CD14-positive monocyte (primary cell): ENCODE measurements around the gene JAGN1. TPM values are rescaled to one million over a fixed set of nuclear protein-coding genes. Genes with fewer than 3 reads are reported as not detected.

Source experiments
- DNase-seq, 3 donors: peaks; one replicate each; pipeline ENCODE4 v3.0.0-alpha.2; 2011 to 2022
- H2AFZ ChIP-seq: 2 replicates; pipeline ENCODE4 v1.6.0; 2012; ENCODE audit warnings: mild to moderate bottlenecking, low read depth, low read length, inconsistent platforms; ENCODE audit not compliant: insufficient read depth, poor library complexity, severe bottlenecking
- H3K27ac ChIP-seq, 2 donors: 1 replicate in 1 of 2; 2 replicates in 1 of 2; pipeline ENCODE4 v1.5.1; 2012 to 2013; ENCODE audit warnings: low read length in 2 of 2, control low read depth in 1 of 2, inconsistent platforms in 1 of 2, low read depth in 1 of 2, mild to moderate bottlenecking in 1 of 2
- H3K27me3 ChIP-seq, 2 donors: one replicate each; pipeline versions ENCODE4 v1.6.0 to v1.6.1; 2011 to 2013; ENCODE audit warnings: low read length in 2 of 2; ENCODE audit not compliant: control insufficient read depth in 2 of 2, insufficient read depth in 2 of 2
- H3K36me3 ChIP-seq, 2 donors: replicated peaks in 1 of 2; 1 replicate in 1 of 2; 2 replicates in 1 of 2; pipeline versions ENCODE4 v1.5.1 to v1.6.1; 2012 to 2013; ENCODE audit warnings: low read length in 2 of 2, control low read depth in 1 of 2, inconsistent platforms in 1 of 2, mild to moderate bottlenecking in 1 of 2; ENCODE audit not compliant: insufficient read depth in 2 of 2, control insufficient read depth in 1 of 2
- H3K4me1 ChIP-seq, 2 donors: 1 replicate in 1 of 2; 2 replicates in 1 of 2; pipeline versions ENCODE4 v1.5.1 to v1.6.1; 2012 to 2013; ENCODE audit warnings: low read length in 2 of 2, control low read depth in 1 of 2, inconsistent platforms in 1 of 2, mild to moderate bottlenecking in 1 of 2, moderate library complexity in 1 of 2; ENCODE audit not compliant: insufficient read depth in 2 of 2, control insufficient read depth in 1 of 2
- H3K4me2 ChIP-seq: replicated peaks from 2 replicates; pipeline ENCODE3; 2012; ENCODE audit warnings: low read length, moderate library complexity, mild to moderate bottlenecking; ENCODE audit not compliant: poor library complexity, severe bottlenecking; ENCODE audit errors: extremely low read depth
- H3K4me3 ChIP-seq, 3 experiments: fragments of 200-600 bp in 1 of 3; sonication (generic) in 1 of 3; replicated peaks in 1 of 3; 1 replicate in 2 of 3; 2 replicates in 1 of 3; pipeline ENCODE4 v1.5.1; 2011 to 2013; ENCODE audit warnings: low read length in 3 of 3, mild to moderate bottlenecking in 3 of 3, control low read depth in 2 of 3, low read depth in 2 of 3, inconsistent platforms in 1 of 3, moderate library complexity in 1 of 3
- H3K79me2 ChIP-seq: 2 replicates; pipeline ENCODE4 v1.6.0; 2012; ENCODE audit warnings: mild to moderate bottlenecking, control low read depth, inconsistent platforms, low read length, moderate library complexity; ENCODE audit not compliant: insufficient read depth
- H3K9ac ChIP-seq: 2 replicates; pipeline ENCODE4 v1.6.0; 2017; ENCODE audit warnings: low read length, mild to moderate bottlenecking; ENCODE audit not compliant: insufficient read depth, poor library complexity, severe bottlenecking
- H3K9me3 ChIP-seq, 2 donors: replicated peaks in 1 of 2; 1 replicate in 1 of 2; 2 replicates in 1 of 2; pipeline versions ENCODE4 v1.5.1 to v1.6.1; 2012 to 2013; ENCODE audit warnings: low read length in 2 of 2, control low read depth in 1 of 2; ENCODE audit not compliant: control insufficient read depth in 1 of 2, insufficient read depth in 1 of 2
- H4K20me1 ChIP-seq: 2 replicates; pipeline ENCODE4 v1.6.0; 2012; ENCODE audit warnings: mild to moderate bottlenecking, low read length, control low read depth, moderate library complexity; ENCODE audit not compliant: insufficient read depth
- H3K27ac Mint-ChIP-seq, 7 donors: one replicate each; pipeline ENCODE4 v1.8.0; 2020; ENCODE audit warnings: mild to moderate bottlenecking in 7 of 7, mixed read lengths in 7 of 7, moderate library complexity in 6 of 7, inconsistent platforms in 2 of 7
- H3K27me3 Mint-ChIP-seq, 3 donors: one replicate each; pipeline ENCODE4 v1.8.0; 2021 to 2022; ENCODE audit warnings: low read depth in 3 of 3, mild to moderate bottlenecking in 3 of 3, mixed read lengths in 3 of 3, moderate library complexity in 3 of 3, inconsistent platforms in 1 of 3
- H3K36me3 Mint-ChIP-seq, 2 donors: one replicate each; pipeline ENCODE4 v1.8.0; 2020; ENCODE audit warnings: mixed read lengths in 2 of 2, inconsistent platforms in 1 of 2, mild to moderate bottlenecking in 1 of 2
- H3K4me1 Mint-ChIP-seq: one replicate; pipeline ENCODE4 v1.8.0; 2020; ENCODE audit warnings: mild to moderate bottlenecking, mixed read lengths
- H3K4me3 Mint-ChIP-seq, 2 donors: one replicate each; pipeline ENCODE4 v1.8.0; 2020; ENCODE audit warnings: mild to moderate bottlenecking in 2 of 2, mixed read lengths in 2 of 2, moderate library complexity in 1 of 2
- H3K9me3 Mint-ChIP-seq, 7 donors: one replicate each; pipeline ENCODE4 v1.8.0; 2020 to 2022; ENCODE audit warnings: mixed read lengths in 7 of 7, mild to moderate bottlenecking in 6 of 7, moderate library complexity in 6 of 7, inconsistent platforms in 2 of 7
- CTCF ChIP-seq: fragments of 200-600 bp; IDR thresholded peaks from one replicate; pipeline ENCODE4 v1.8.0; 2022; ENCODE audit warnings: antibody characterized with exemption, mild to moderate bottlenecking
- WGBS: methylation state at CpG from one replicate; pipeline ENCODE4 v1.1.5; 2013; ENCODE audit warnings: missing lambda C conversion rate; ENCODE audit not compliant: insufficient coverage; 5-methylcytosine and 5-hydroxymethylcytosine counted together
- intact Hi-C, 2 donors: fragments of 100-400 bp; cut with micrococcal nuclease; formaldehyde crosslinking; loops; one replicate each; pipeline versions ENCODE4 v1.15.0 to v1.15.1; 2023
- polyA plus RNA-seq, 3 donors: library from polyadenylated mRNA; depleted of rRNA in 1 of 3; unstranded in 2 of 3; stranded (reverse) in 1 of 3; fragments of 300-500 nt in 2 of 3; fragments of >200 nt in 1 of 3; fragmentation: Illumina TruSeq in 2 of 3; gene quantifications; 1 replicate in 2 of 3; 2 replicates in 1 of 3; pipeline ENCODE4 v1.2.3, GENCODE V29; 2012 to 2021

JAGN1 gene
- polyA plus RNA-seq, 3 donors = 17.3 to 56.3 (median 49.8) TPM

- Histone ChIP-seq H3K27me3 (no peaks in the 10 kb centered on the region), H2AFZ (no peak overlapping the region), H3K79me2 (no peaks in the 10 kb centered on the region), H4K20me1 (no peaks in the 10 kb centered on the region), H3K4me2 (no peak overlapping the region), H3K27ac (no peak overlapping the region), H3K36me3 (no peaks in the 10 kb centered on the region), H3K9me3 (no peaks in the 10 kb centered on the region), H3K4me3 (no peak overlapping the region), H3K9ac (peak overlapping the region; percentile 60), H3K4me1 (peaks cover 35 to 50% of the 10 kb centered on the region in 2 donors)
- 100% methylated on average over 1 of the region's 1 CpG for WGBS
- H3K27ac Mint-ChIP-seq = peak overlapping the region in 1 of 7 donors; percentile 20
- no peaks in the 10 kb centered on the region for H3K27me3 Mint-ChIP-seq
- DNase-seq = no peak
- H3K36me3 Mint-ChIP-seq = no peaks in the 10 kb centered on the region
- peak overlapping the region in 1 of 2 donors; percentile 9 for H3K4me3 Mint-ChIP-seq
- intact Hi-C loops = no loop called here
- peaks cover 53% of the 10 kb centered on the region for H3K4me1 Mint-ChIP-seq
- no peak for TF ChIP-seq CTCF
- H3K9me3 Mint-ChIP-seq = no peaks in the 10 kb centered on the region
These were observed 23.6 kb downstream of the JAGN1 start for GRCh38 chr3:9914011-9914410.

- intact Hi-C loops = no loop called here
- no peak for TF ChIP-seq CTCF
- no peak for DNase-seq
- 40% methylated on average over 8 of the region's 15 CpGs for WGBS
- peaks cover 35 to 50% of the 10 kb centered on the region in 2 donors for H3K4me1 ChIP-seq
- H3K27ac ChIP-seq = no peak overlapping the region
- no peaks in the 10 kb centered on the region for H3K9me3 ChIP-seq
- peak overlapping the region; percentile 92 for H3K4me2 ChIP-seq
- H3K9ac ChIP-seq = peak overlapping the region; percentile 60
- H2AFZ ChIP-seq = peak overlapping the region; percentile 90
- no peaks in the 10 kb centered on the region for H3K27me3 ChIP-seq
- H3K4me3 Mint-ChIP-seq = peak overlapping the region; percentile 64 to 83
- H3K36me3 Mint-ChIP-seq = no peaks in the 10 kb centered on the region
- peak overlapping the region in 1 of 7 donors; percentile 20 for H3K27ac Mint-ChIP-seq
- H3K27me3 Mint-ChIP-seq = peaks cover 0 to 2% (median 0%) of the 10 kb centered on the region in 3 donors
- peak overlapping the region; percentile 24 to 78 (median 53) for H3K4me3 ChIP-seq
- no peaks in the 10 kb centered on the region for H4K20me1 ChIP-seq
- peaks cover 51% of the 10 kb centered on the region for H3K4me1 Mint-ChIP-seq
- H3K79me2 ChIP-seq = no peaks in the 10 kb centered on the region
- no peaks in the 10 kb centered on the region for H3K9me3 Mint-ChIP-seq
- no peaks in the 10 kb centered on the region for H3K36me3 ChIP-seq
These were observed 24.3 kb downstream of the JAGN1 start for GRCh38 chr3:9914559-9915253.
